ENCODE data around the gene CFAP54.
"Not testable (repeated sequence)": the region's sequence is repeated elsewhere in the genome, so short reads cannot be mapped to it uniquely, and the experiment has no call there.

Gene CFAP54

GRCh38 chr12:96710127-96710745, 220.9 kb downstream of the CFAP54 start:
- Histone ChIP-seq H3K4me3 (no peak overlapping the region), H3K27ac (no peak overlapping the region)
- DNase-seq (ENCODE audit: low spot score) = no peak
- no peak for TF ChIP-seq CTCF (IDR thresholded peaks at IDR 0.05)

GRCh38 chr12:96711364-96711763, 222.0 kb downstream of the CFAP54 start:
- Histone ChIP-seq H3K27ac (no peak overlapping the region), H3K4me3 (no peak overlapping the region)
- TF ChIP-seq CTCF (IDR thresholded peaks at IDR 0.05) = no peak
- DNase-seq (ENCODE audit: low spot score) = no peak

- no peak for DNase-seq (ENCODE audit: low spot score)
- Histone ChIP-seq H3K4me3 (no peak overlapping the region), H3K27ac (no peak overlapping the region)
- no peak for TF ChIP-seq CTCF (IDR thresholded peaks at IDR 0.05)
Measured at GRCh38 chr12:96714199-96714598, 224.8 kb downstream of the CFAP54 start.

GRCh38 chr12:96719660-96720362, 230.4 kb downstream of the CFAP54 start:
- no peak for DNase-seq (ENCODE audit: low spot score)
- no peak for TF ChIP-seq CTCF (IDR thresholded peaks at IDR 0.05)
- peak overlapping the region; percentile 60 for H3K4me3 ChIP-seq
- H3K27ac ChIP-seq = no peak overlapping the region

GRCh38 chr12:96720363-96720705, 231.0 kb downstream of the CFAP54 start:
- no peak for TF ChIP-seq CTCF (IDR thresholded peaks at IDR 0.05)
- no peak for DNase-seq (ENCODE audit: low spot score)
- Histone ChIP-seq H3K4me3 (peak overlapping the region; percentile 60), H3K27ac (no peak overlapping the region)

GRCh38 chr12:96729466-96729865, 240.1 kb downstream of the CFAP54 start:
- not testable (repeated sequence) for DNase-seq (ENCODE audit: low spot score); H3K4me3 ChIP-seq; H3K27ac ChIP-seq

GRCh38 chr12:96729886-96730285, 240.5 kb downstream of the CFAP54 start:
- Histone ChIP-seq H3K4me3 (no peak overlapping the region), H3K27ac (no peak overlapping the region)
- no peak for DNase-seq (ENCODE audit: low spot score)
- no peak for TF ChIP-seq CTCF (IDR thresholded peaks at IDR 0.05)
